Measurements from ENCODE around the gene SLC25A1.

- no peak for TF ChIP-seq POLR2A (IDR thresholded peaks at IDR 0.05; ENCODE audit: low read length)
- no peak for TF ChIP-seq GATA1 (IDR thresholded peaks at IDR 0.05; ENCODE audit: low read depth, low read length)
Observed at GRCh38 chr22:19137384-19138216, 40.9 kb downstream of the SLC25A1 start.

Data from erythroblast (primary cell).